NB4 (cell line): Measurements from ENCODE around the gene WNT9B.

Source experiments
- DNase-seq: peaks from one replicate; pipeline ENCODE4 v3.0.0; 2010; ENCODE audit warnings: low read depth
- H3K4me3 ChIP-seq: one replicate; pipeline ENCODE4 v1.5.1; 2011; ENCODE audit warnings: mild to moderate bottlenecking, low read depth, low read length, moderate library complexity
- CTCF ChIP-seq: IDR thresholded peaks from one replicate; pipeline ENCODE4 v1.5.1; 2012; ENCODE audit warnings: low read depth, low read length
- MYC ChIP-seq: IDR thresholded peaks from 2 replicates; pipeline ENCODE4 v1.6.1; 2011; ENCODE audit warnings: low read depth, low read length
- POLR2A ChIP-seq: IDR thresholded peaks from 2 replicates; pipeline ENCODE4 v1.6.1; 2011; ENCODE audit warnings: mild to moderate bottlenecking; ENCODE audit not compliant: insufficient read length; ENCODE audit errors: extremely low read depth
- TF ChIP-seq, protein P1 (sequence below): IDR thresholded peaks from 2 replicates; pipeline ENCODE4 v1.6.1; 2011; ENCODE audit warnings: low read depth, low read length

The WNT9B gene

GRCh38 chr17:46889992-46890564, 38.7 kb downstream of the WNT9B start:
- DNase-seq: no peak
- no peak overlapping the region for H3K4me3 ChIP-seq
- TF ChIP-seq POLR2A (no peak), MYC (no peak), CTCF (no peak)
- TF ChIP-seq, protein P1, sequence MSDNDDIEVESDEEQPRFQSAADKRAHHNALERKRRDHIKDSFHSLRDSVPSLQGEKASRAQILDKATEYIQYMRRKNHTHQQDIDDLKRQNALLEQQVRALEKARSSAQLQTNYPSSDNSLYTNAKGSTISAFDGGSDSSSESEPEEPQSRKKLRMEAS: no peak

DNA sequence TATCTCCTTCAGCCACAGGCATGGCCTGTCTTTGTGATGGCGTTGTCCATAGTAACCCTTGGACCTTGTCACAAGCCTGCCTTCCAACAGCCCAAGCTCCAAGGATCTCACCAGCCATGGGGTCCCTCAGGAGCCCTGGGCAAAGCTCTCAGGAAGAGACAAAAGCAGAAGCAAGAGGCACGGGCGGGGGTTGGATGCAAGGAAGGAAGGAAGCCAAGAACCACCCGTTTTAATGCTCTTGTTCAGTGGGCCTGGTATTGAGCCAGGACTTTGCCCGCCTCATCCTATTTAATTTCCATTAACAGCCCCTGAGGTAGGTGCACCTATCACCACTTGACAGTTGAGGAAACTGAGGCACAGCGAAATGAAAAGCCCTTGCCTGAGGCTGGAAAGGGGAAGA, 39.3 kb downstream of the WNT9B start:
- no peak for DNase-seq
- H3K4me3 ChIP-seq: no peak overlapping the region
- no peak for TF ChIP-seq CTCF

DNA sequence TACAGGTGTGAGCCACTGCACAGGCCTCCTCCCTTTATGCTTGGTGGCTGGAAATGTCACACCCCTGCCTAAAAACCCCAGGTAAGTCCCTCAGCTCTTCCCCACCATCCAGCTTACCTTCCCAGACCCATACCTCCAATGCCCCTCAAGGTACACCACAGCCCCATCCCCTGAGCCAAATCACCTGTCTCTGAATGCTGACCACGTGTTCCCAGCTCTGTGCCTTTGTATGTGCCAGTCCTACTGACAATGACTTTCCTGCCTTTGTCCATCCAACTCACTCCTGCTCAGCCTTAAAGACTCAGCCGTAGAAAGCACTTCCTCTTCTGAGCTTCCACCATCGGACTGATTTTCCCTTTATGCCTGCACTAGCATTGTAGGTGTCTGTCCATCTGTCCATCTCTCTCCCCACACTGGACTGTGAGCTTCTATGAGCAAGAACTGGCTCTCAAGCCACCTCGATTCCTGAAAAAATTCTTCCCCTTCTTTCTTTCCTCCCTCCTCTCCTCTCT, 40.9 kb downstream of the WNT9B start:
- DNase-seq: no peak
- H3K4me3 ChIP-seq: no peak overlapping the region
- TF ChIP-seq CTCF: no peak
- TF ChIP-seq, protein P1: peak; percentile 70
- no peak for TF ChIP-seq POLR2A

- TF ChIP-seq POLR2A: no peak
- TF ChIP-seq CTCF: no peak
- TF ChIP-seq, protein P1: no peak
- TF ChIP-seq MYC: no peak
- H3K4me3 ChIP-seq: no peak overlapping the region
- DNase-seq: no peak
Measured at GRCh38 chr17:46894024-46894423, 42.6 kb downstream of the WNT9B start.

DNA sequence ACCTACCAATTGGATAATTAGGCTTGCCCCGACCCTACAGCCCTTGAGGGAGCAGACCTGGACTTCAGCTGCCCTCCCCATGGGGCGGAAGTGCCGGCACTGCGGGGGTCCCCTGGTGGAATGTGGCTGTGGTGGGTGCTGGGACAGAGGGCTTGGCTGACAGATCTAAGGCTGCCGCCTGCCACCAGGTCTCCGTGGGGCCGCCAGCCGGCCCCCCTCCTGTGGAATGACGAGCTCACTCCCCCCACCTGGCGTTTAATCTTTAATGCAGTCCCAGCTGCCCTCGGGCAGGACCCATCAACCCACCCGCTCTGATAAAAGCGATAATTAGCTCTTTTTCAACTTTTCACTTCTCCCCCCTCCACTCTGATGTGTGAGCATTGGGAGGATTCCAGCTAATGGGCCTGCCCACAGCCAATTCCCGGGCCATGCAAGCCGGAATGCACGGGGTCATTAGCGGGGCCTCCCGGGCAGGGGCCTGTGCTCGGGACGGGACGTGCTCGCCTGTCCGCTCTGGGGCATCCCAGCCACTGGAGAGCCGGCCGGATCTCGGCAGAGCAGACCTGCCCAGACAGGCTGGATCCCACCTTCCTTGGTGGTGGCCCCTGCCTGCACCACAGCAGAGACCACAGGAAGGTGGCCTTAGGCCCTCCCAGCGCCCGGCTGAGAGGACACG, 43.2 kb downstream of the WNT9B start:
- no peak for DNase-seq
- TF ChIP-seq, protein P1: no peak
- TF ChIP-seq POLR2A: no peak
- no peak for TF ChIP-seq CTCF
- TF ChIP-seq MYC: no peak
- no peak overlapping the region for H3K4me3 ChIP-seq

GRCh38 chr17:46895171-46895570, 43.8 kb downstream of the WNT9B start:
- TF ChIP-seq MYC (no peak), CTCF (no peak), POLR2A (no peak)
- TF ChIP-seq, protein P1: no peak
- DNase-seq: peak; percentile 41

More at GRCh38 chr17:46895171-46895570, 43.8 kb downstream of the WNT9B start:
- no peak overlapping the region for H3K4me3 ChIP-seq
